ENCODE data around the gene ICA1. TPM values are rescaled to one million over a fixed set of nuclear protein-coding genes. Genes with fewer than 3 reads are reported as not detected.

The ICA1 gene
- total RNA-seq, 1 donor from 2014 or later, result 10.5 TPM

GRCh38 chr7:8296362-8296659 is 34.3 kb upstream of the ICA1 start:
- H3K4me3 ChIP-seq (ENCODE audit: low read depth, low read length), result no peak overlapping the region
- no peak for TF ChIP-seq CTCF (IDR thresholded peaks at IDR 0.05; ENCODE audit: insufficient read depth, low read length, severe bottlenecking)
- no peak for FAIRE-seq
- DNase-seq (ENCODE audit: low read depth), result no peak
- H3K27me3 ChIP-seq (ENCODE audit: control insufficient read depth, insufficient read depth, low read length), result no peaks in the 10 kb centered on the region
- no peaks in the 10 kb centered on the region for H3K36me3 ChIP-seq (ENCODE audit: control insufficient read depth, insufficient read depth, low read length)

GRCh38 chr7:8295638-8296361 is 33.8 kb upstream of the ICA1 start:
- peak; percentile 84 for DNase-seq (ENCODE audit: low read depth)

GRCh38 chr7:8291397-8292141 is 29.6 kb upstream of the ICA1 start:
- TF ChIP-seq CTCF (IDR thresholded peaks at IDR 0.05; ENCODE audit: insufficient read depth, low read length, severe bottlenecking), result no peak
- no peaks in the 10 kb centered on the region for H3K27me3 ChIP-seq (ENCODE audit: control insufficient read depth, insufficient read depth, low read length)
- no peak overlapping the region for H3K4me3 ChIP-seq (ENCODE audit: low read depth, low read length)
- FAIRE-seq, result no peak
- H3K36me3 ChIP-seq (ENCODE audit: control insufficient read depth, insufficient read depth, low read length), result no peaks in the 10 kb centered on the region
- no peak for DNase-seq (ENCODE audit: low read depth)

More at GRCh38 chr7:8295638-8296361, 33.8 kb upstream of the ICA1 start:
- no peak overlapping the region for H3K4me3 ChIP-seq (ENCODE audit: low read depth, low read length)
- H3K36me3 ChIP-seq (ENCODE audit: control insufficient read depth, insufficient read depth, low read length), result no peaks in the 10 kb centered on the region
- H3K27me3 ChIP-seq (ENCODE audit: control insufficient read depth, insufficient read depth, low read length), result no peaks in the 10 kb centered on the region
- no peak for FAIRE-seq
- TF ChIP-seq CTCF (IDR thresholded peaks at IDR 0.05; ENCODE audit: insufficient read depth, low read length, severe bottlenecking), result peak; percentile 72

DNA sequence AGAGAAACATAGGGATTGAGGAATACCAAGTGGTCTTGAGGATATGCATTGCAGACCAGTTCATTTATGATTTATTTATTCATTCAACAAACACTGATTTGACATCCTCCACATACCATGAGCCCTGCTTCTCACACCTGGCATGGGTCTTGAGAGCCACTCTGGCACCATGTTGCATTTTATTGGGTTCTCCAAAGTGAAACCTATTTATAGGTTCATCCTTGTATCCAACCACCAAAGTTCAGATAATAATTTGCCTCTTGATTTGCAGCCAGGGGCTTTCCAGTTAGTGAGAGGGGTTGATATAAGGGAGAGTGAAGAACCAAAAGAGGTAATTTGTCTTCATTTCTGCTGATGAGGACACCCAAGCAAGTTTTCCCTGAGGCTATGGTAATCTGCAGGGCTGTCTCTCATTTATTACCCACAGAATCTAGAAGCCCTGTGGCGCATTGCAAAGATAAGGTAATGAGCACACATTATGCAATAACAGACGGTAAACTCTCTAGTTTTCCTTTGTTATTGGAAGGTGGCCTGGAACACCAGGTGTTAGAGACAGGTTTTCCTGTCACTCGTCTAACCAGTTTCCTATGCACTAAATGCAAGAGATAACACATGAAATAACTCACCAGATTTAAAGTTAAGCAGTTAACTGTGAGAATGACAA is 28.8 kb upstream of the ICA1 start:
- TF ChIP-seq CTCF (IDR thresholded peaks at IDR 0.05; ENCODE audit: insufficient read depth, low read length, severe bottlenecking), result no peak
- no peaks in the 10 kb centered on the region for H3K36me3 ChIP-seq (ENCODE audit: control insufficient read depth, insufficient read depth, low read length)
- no peak overlapping the region for H3K4me3 ChIP-seq (ENCODE audit: low read depth, low read length)
- DNase-seq (ENCODE audit: low read depth) (peak; percentile 58), FAIRE-seq (no peak)
- H3K27me3 ChIP-seq (ENCODE audit: control insufficient read depth, insufficient read depth, low read length), result no peaks in the 10 kb centered on the region

GRCh38 chr7:8286118-8286517 is 24.2 kb upstream of the ICA1 start:
- FAIRE-seq (no peak), DNase-seq (ENCODE audit: low read depth) (no peak)
- H3K36me3 ChIP-seq (ENCODE audit: control insufficient read depth, insufficient read depth, low read length), result no peaks in the 10 kb centered on the region
- no peaks in the 10 kb centered on the region for H3K27me3 ChIP-seq (ENCODE audit: control insufficient read depth, insufficient read depth, low read length)
- H3K4me3 ChIP-seq (ENCODE audit: low read depth, low read length), result no peak overlapping the region
- no peak for TF ChIP-seq CTCF (IDR thresholded peaks at IDR 0.05; ENCODE audit: insufficient read depth, low read length, severe bottlenecking)
